NB4 (cell line): ENCODE results near the gene UBALD1.
A peak's percentile ranks its signal among the peaks of the same experiment; 100 is the strongest.

Experiments
- DNase-seq: peaks from one replicate; pipeline ENCODE4 v3.0.0; 2010; ENCODE audit warnings: low read depth
- H3K4me3 ChIP-seq: one replicate; pipeline ENCODE4 v1.5.1; 2011; ENCODE audit warnings: mild to moderate bottlenecking, low read depth, low read length, moderate library complexity
- CTCF ChIP-seq: IDR thresholded peaks from one replicate; pipeline ENCODE4 v1.5.1; 2012; ENCODE audit warnings: low read depth, low read length
- MYC ChIP-seq: IDR thresholded peaks from 2 replicates; pipeline ENCODE4 v1.6.1; 2011; ENCODE audit warnings: low read depth, low read length
- POLR2A ChIP-seq: IDR thresholded peaks from 2 replicates; pipeline ENCODE4 v1.6.1; 2011; ENCODE audit warnings: mild to moderate bottlenecking; ENCODE audit not compliant: insufficient read length; ENCODE audit errors: extremely low read depth
- TF ChIP-seq, protein P1 (sequence below): IDR thresholded peaks from 2 replicates; pipeline ENCODE4 v1.6.1; 2011; ENCODE audit warnings: low read depth, low read length

The UBALD1 gene

GRCh38 chr16:4633910-4634635 is 19.4 kb upstream of the UBALD1 start:
- no peak overlapping the region for H3K4me3 ChIP-seq
- no peak for DNase-seq
- TF ChIP-seq, protein P1, sequence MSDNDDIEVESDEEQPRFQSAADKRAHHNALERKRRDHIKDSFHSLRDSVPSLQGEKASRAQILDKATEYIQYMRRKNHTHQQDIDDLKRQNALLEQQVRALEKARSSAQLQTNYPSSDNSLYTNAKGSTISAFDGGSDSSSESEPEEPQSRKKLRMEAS, result no peak
- no peak for TF ChIP-seq POLR2A
- TF ChIP-seq CTCF, result no peak
- no peak for TF ChIP-seq MYC

DNA sequence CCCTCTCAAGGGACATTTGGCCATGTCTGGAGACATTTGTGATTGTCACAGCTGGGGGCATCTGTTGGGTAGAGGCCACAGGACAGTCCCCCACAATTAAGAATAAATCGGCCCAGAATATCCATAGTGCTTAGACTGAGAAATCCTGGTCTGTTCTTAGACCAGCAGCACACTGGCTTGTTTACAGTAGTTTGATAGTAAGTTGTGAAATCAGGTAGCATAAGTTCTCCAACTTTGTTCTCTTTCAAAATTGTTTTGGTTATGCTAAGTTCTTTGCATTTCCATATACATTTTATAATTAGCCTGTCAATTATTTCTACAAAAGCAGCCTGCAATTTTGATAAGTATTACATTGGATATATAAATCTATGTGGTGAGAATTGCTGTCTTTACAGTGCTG is 16.8 kb upstream of the UBALD1 start:
- TF ChIP-seq, protein P1, result no peak
- TF ChIP-seq POLR2A, result no peak
- no peak for TF ChIP-seq MYC
- TF ChIP-seq CTCF, result no peak
- H3K4me3 ChIP-seq, result no peak overlapping the region
- DNase-seq, result no peak

DNA sequence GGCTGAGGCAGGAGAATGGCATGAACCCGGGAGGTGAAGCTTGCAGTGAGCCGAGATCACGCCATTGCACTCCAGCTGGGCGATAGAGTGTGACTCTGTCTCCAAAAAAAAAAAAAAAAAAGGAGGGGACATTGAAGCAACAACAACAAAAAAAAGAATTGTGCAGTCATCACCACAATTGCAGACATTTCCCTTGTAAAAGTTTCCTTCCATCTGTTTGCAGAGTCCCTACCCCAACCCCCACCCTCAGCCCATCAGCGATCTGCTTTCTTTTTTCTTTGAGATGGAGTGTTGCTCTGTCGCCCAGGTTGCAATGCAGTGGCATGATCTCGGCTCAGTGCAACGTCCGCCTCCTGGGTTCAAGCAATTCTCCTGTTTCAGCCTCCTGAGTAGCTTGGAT is 13.6 kb upstream of the UBALD1 start:
- TF ChIP-seq, protein P1, result no peak
- no peak overlapping the region for H3K4me3 ChIP-seq
- DNase-seq, result peak; percentile 34

DNA sequence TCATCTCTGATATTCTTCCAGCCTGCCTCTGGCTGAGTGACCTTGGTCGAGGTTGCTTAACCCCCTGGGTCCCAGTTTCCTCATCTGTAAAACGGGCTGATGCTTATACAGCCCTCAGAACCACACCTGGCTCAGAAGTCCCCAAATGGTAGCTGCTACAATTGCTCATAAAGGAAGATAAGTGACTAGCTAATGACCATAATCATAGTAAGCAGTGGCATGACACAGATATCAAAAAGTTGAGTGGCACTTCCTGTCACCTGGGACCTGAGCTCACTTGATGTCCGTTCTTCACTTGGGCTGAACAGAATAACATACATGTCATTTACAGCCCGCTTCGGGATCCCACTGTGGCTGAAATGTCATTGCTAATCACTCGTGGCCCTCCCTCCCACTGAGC is 11.7 kb upstream of the UBALD1 start:
- no peak overlapping the region for H3K4me3 ChIP-seq
- no peak for DNase-seq
- TF ChIP-seq, protein P1, result no peak
- no peak for TF ChIP-seq POLR2A
- no peak for TF ChIP-seq MYC
- no peak for TF ChIP-seq CTCF

GRCh38 chr16:4625560-4626159 is 11.0 kb upstream of the UBALD1 start:
- DNase-seq, result no peak

More at GRCh38 chr16:4625560-4626159, 11.0 kb upstream of the UBALD1 start:
- peak overlapping the region; percentile 75 for H3K4me3 ChIP-seq
- TF ChIP-seq POLR2A, result no peak
- TF ChIP-seq, protein P1, result no peak
- no peak for TF ChIP-seq MYC
- TF ChIP-seq CTCF, result no peak
